Measurements from ENCODE around the gene RPL13.

DNA sequence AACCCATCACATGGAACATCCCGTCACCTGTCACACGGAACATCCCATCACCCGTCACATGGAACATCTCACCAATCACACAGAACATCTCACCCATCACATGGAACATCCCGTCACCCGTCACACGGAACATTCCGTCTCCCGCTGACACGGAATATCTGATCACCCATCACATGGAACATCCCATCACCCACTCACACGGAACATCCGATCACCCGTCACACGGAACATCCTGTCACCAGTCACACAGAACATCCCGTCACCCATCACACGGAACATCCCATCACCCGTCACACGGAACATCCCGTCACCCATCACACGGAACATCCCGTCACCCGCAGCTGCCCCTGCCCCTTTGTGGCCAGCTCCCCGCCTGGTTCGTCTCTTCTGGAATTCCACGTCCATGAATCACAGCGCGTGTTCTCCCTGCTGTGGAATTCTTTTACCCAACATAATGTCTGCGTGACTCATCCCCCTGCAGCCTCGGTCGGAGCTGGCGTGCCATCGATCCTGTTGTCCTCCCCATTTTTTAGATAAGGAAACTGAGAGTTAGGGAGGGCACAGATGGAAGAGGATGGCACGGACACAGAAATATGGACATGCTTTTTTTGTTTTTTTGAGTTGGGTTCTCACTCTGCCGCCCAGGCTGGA is 20.7 kb downstream of the RPL13 start:
- no peak for TF ChIP-seq POLR2AphosphoS5 (IDR thresholded peaks at IDR 0.05; ENCODE audit: borderline replicate concordance, low read depth, low read length)
- TF ChIP-seq EZH2 (IDR thresholded peaks at IDR 0.05): no peak

Data from SK-N-MC (cell line).